Posterior vena cava (tissue), 2 donors: ENCODE measurements around the gene NACA. TPM values are rescaled to one million over a fixed set of nuclear protein-coding genes. Genes with fewer than 3 reads are reported as not detected.

Source experiments
- total RNA-seq, 2 donors: library from RNA; stranded (reverse); fragmentation: NEBNext Ultra II Directional; extraction: Animal tissue kit (Norgen Biotek cat#: 25700); gene quantifications; one replicate each; pipeline ENCODE4 v1.2.1, GENCODE V29; 2021
- donor health status: DM: yes; HTN: yes; CAD: no.
- donor health status: DM: yes; HTN: yes; CAD: no.

NACA gene
- total RNA-seq, 2 donors from 2014 or later = 530 to 542 TPM

Other genes with a start within 250 kb of the NACA start
- under 1 TPM; 0.24 to 0.69 TPM for gene GLS2, start 237.1 kb downstream of the NACA start, total RNA-seq
- 10 to 100 TPM; 57.2 to 60.5 TPM for gene RBMS2, start 203.5 kb downstream of the NACA start, total RNA-seq
- gene BAZ2A, start 95.0 kb downstream of the NACA start, total RNA-seq = 10 to 100 TPM; 48.7 to 66.3 TPM
- 100 to 1,000 TPM; 363 to 368 TPM for gene ATP5F1B, start 79.3 kb downstream of the NACA start, total RNA-seq
- 100 to 1,000 TPM; 132 to 145 TPM for gene PTGES3, start 37.0 kb downstream of the NACA start, total RNA-seq
- gene PRIM1, start 27.0 kb upstream of the NACA start, total RNA-seq = 1 to 10 TPM; 3.7 to 4.7 TPM
- gene HSD17B6, start 38.0 kb upstream of the NACA start, total RNA-seq = 10 to 100 TPM; 34.2 to 34.8 TPM
- under 1 TPM in 1 of 2 donors, not detected in 1; 0.14 TPM for gene SDR9C7, start 209.1 kb upstream of the NACA start, total RNA-seq
- under 1 TPM; 0.19 to 0.51 TPM for gene RDH16, start 232.3 kb upstream of the NACA start, total RNA-seq